ENCODE results near the gene SLC26A1.

The SLC26A1 gene

DNA sequence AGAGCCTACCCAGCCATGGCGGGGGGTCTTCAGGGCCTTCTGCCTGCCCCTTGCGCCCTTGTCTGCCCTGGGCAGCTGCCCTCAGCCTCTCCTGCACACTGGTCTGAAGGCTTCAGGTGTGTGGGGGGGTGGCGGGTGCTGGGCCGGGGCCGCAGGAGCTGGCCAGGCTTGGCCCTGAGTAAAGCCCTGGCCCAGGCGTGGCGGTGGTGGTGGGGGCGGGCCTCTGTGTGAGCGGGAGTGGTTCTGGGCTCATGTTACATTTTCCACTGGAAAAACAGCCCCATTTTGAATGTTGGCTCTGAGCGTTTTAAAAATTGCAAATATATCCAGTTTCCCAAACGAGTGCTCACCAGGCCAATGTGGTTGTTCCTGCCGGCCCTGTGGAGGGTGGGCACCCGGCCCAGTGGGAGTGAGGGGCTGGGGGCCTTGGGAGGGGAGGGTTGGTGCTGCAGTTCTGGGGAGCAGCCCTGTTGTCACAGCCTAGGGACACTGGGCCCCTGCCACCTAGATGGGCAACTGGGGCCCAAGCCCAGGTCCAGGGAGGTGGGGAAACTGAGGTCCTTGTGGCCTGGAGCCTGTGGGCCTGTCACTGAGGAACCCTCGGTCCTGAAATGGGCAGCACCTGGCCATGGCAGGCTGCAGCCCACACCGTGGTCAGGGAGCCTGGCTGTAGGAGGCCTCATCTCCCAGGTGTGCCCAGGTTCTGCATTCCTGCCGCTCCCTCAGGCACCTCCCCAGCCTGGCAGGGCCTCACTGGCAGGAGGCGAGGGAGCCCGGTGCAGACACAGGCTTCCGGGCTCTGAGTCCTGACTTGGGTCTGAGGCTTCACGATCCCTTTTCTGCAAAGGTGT is 46.5 kb upstream of the SLC26A1 start:
- TF ChIP-seq, protein P1, sequence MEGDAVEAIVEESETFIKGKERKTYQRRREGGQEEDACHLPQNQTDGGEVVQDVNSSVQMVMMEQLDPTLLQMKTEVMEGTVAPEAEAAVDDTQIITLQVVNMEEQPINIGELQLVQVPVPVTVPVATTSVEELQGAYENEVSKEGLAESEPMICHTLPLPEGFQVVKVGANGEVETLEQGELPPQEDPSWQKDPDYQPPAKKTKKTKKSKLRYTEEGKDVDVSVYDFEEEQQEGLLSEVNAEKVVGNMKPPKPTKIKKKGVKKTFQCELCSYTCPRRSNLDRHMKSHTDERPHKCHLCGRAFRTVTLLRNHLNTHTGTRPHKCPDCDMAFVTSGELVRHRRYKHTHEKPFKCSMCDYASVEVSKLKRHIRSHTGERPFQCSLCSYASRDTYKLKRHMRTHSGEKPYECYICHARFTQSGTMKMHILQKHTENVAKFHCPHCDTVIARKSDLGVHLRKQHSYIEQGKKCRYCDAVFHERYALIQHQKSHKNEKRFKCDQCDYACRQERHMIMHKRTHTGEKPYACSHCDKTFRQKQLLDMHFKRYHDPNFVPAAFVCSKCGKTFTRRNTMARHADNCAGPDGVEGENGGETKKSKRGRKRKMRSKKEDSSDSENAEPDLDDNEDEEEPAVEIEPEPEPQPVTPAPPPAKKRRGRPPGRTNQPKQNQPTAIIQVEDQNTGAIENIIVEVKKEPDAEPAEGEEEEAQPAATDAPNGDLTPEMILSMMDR (IDR thresholded peaks at IDR 0.05; ENCODE audit: control extremely low read depth, extremely low read depth, low read depth, missing control alignments): no peak
- ChIA-PET CTCF (no interaction called here), POLR2A (no interaction called here)
- no peak for DNase-seq (ENCODE audit: extremely low spot score)

DNA sequence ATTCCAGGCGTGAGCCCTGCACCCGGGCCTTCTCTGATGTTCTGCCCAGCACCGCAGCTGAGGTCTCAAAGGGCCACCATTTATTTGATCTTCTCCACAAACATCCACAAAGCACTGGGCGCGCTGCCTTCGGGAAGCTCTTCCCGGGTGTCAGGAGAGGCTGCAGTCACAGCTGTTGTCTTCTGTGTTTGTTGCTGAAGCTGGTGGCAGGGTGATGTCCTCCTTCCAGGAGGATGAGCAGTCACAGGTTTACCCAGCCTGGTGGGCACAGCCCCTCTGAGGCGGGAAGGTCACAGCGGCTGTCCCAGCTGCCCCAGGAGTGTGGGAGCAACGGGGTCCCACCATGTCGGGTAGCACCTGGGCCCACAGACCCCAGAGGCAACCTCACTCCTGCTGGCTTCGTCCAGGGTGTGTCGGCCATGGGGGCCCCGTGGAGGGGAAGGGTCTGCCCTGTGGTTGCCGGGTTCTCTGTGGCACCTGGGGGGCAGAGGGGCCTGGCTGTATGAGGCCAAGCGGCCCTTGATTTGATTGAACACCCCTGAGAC is 45.8 kb upstream of the SLC26A1 start:
- TF ChIP-seq, protein P1 (IDR thresholded peaks at IDR 0.05; ENCODE audit: control extremely low read depth, extremely low read depth, low read depth, missing control alignments): no peak
- CTCF ChIA-PET: no interaction called here
- POLR2A ChIA-PET: no interaction called here
- no peak for DNase-seq (ENCODE audit: extremely low spot score)

DNA sequence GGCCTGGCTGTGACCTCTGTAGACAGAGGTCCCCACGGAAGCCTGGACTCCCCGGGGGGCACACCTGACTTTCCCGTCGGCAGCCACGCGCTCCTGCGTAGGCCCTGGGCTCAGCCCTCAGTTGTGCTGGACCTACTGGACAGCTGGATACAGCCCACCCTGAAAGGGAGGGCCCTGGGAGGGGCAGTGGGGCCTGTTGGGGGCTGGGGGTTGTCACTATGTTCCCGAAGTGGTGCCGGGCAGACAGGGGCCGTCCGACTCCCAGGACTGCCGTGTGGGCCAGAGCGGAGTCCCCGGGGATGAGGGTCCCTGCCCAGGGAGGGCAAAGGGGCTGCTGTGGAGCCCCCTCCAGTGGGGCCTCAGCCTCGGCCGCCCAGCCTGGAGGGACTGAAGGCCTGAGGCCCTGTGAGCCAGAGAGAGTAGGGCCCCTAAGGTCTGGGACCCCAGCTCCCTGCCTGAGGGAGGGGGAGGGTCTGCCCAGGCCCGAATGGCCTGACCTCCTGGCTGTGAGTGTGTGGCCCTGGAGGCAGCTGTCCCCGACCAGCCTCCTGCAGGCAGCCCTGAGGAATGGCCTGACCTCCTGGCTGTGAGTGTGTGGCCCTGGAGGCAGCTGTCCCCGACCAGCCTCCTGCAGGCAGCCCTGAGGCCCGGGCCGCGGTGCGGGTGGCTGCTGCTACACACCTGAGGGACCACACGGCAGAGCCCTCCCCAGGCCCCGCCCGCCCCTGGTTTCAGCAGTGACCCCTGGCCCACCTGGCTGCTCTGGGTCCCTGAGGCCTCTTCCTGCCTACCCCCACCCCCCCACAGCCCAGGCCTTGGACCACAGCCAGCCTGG is 44.0 kb upstream of the SLC26A1 start:
- TF ChIP-seq, protein P1 (IDR thresholded peaks at IDR 0.05; ENCODE audit: control extremely low read depth, extremely low read depth, low read depth, missing control alignments): no peak

DNA sequence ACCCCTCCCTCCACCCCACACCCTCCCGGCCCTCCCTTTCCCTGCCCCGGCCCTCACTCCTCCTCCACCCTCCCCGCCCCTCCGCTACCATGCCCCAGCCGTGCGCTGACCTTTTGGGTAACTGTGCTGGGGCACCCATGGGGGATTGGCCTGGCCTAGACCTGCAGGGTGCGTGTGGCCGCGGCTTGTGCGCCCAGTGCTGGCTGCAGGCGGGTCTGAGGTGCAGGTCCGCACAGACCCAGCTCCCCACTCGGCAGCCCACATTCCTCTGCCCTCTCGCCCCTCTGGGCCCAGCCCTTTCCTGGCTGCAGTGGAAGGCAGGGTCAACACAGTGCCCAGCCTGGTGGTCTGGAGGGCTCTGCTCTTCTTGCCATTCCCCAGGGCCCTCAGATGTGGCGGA is 42.9 kb upstream of the SLC26A1 start:
- TF ChIP-seq, protein P1 (IDR thresholded peaks at IDR 0.05; ENCODE audit: control extremely low read depth, extremely low read depth, low read depth, missing control alignments): no peak
- no peak for DNase-seq (ENCODE audit: extremely low spot score)
- ChIA-PET CTCF (no interaction called here), POLR2A (no interaction called here)

More for the DNA sequence above, 44.0 kb upstream of the SLC26A1 start:
- DNase-seq (ENCODE audit: extremely low spot score): no peak
- CTCF ChIA-PET: interaction anchor here (1.0 to 1.2 kb wide), 2 partner anchors 10 to 67 kb away, joined by 3 read pairs; no protein-coding TSS in a partner anchor
- POLR2A ChIA-PET: no interaction called here

DNA sequence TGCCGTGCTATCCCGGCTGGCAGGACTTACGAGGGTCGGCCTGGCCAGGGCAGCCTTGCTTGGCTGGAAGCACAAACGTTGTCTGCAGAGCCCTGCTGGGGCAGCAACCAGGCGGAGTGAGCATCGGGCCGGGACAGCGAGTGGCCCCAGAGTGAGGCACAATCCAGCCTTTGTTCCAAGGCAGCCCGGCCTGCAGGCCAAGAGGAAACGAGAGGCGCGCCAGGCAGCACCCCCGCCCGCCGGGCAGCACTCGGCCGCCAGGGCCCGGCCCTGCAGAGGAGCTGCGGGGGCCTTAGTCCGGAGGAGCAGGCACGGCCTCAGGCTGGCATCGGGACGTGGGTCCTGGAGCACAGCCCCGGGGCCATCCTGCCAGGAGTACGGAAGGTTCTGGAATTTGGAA is 42.3 kb upstream of the SLC26A1 start:
- POLR2A ChIA-PET: no interaction called here
- CTCF ChIA-PET: no interaction called here
- TF ChIP-seq, protein P1 (IDR thresholded peaks at IDR 0.05; ENCODE audit: control extremely low read depth, extremely low read depth, low read depth, missing control alignments): no peak

DNA sequence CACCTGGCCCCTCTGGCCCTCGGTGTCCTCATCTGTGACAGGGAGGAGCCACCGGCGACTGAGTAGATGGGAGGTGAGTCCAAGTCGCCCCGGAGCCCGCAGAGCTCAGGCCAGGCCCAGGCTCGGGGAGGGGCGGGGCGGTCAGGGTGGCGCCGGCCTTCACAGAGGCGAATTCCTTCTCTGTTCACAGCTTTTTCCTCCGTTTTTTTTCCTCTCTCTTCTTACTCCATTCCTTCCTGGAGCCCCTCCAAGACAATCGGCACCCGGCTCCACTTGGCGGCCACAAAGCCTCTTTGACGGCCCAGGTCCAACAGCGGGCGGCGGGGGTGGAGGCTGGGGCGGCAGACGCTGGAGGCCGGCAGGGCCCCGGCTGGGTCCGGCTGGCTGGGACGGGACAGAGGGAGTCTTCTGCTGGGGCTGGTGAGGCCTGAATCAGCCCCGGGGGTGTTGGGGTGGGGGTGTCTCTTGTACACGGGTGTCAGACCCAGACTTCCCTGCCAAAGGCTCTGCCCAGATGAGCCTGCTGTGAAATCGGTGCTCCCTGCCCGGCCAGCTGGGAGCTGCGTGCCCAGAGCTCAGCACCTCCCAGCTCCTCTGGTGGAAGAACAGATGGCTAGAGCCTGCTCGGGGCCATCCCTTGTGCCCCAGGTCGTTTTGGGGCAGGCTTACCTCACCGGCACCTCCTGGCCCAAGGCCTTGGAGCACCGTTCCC is 40.8 kb upstream of the SLC26A1 start:
- DNase-seq (ENCODE audit: extremely low spot score): no peak
- CTCF ChIA-PET: interaction anchor here (0.8 to 1.3 kb wide), 2 partner anchors 24 to 214 kb away, joined by 3 read pairs; no protein-coding TSS in a partner anchor
- TF ChIP-seq, protein P1 (IDR thresholded peaks at IDR 0.05; ENCODE audit: control extremely low read depth, extremely low read depth, low read depth, missing control alignments): no peak
- POLR2A ChIA-PET: no interaction called here

More for the DNA sequence above, 42.3 kb upstream of the SLC26A1 start:
- DNase-seq (ENCODE audit: extremely low spot score): no peak
